GM12865 (cell line): ENCODE data around the gene SGF29.
A peak's percentile ranks its signal among the peaks of the same experiment; 100 is the strongest.
"Not testable (repeated sequence)": the region's sequence is repeated elsewhere in the genome, so short reads cannot be mapped to it uniquely, and the experiment has no call there.

ENCODE experiments used
- DNase-seq: peaks from one replicate; pipeline ENCODE4 v3.0.0; 2010; ENCODE audit warnings: low read depth
- H3K4me3 ChIP-seq: 2 replicates; pipeline ENCODE4 v1.5.1; 2011; ENCODE audit warnings: mild to moderate bottlenecking, low read depth, low read length, control low read depth

Gene SGF29

DNA sequence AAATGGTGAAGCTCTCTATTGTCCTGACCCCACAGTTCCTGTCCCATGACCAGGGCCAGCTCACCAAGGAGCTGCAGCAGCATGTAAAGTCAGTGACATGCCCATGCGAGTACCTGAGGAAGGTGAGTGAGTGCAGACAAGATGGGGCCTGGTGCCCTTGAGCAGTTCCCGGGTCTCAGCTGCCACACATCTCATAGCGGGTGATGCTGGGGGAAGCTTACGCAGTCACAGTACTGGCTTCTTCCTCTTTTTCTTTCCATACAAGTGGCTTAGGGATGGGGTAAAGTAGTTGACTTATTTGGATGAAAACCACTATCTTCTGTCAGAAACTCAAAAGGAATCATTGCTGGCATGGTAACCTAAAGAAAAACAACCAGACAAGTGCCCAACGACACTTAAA, 84.6 kb downstream of the SGF29 start:
- H3K4me3 ChIP-seq, DNase-seq: not testable (repeated sequence)

DNA sequence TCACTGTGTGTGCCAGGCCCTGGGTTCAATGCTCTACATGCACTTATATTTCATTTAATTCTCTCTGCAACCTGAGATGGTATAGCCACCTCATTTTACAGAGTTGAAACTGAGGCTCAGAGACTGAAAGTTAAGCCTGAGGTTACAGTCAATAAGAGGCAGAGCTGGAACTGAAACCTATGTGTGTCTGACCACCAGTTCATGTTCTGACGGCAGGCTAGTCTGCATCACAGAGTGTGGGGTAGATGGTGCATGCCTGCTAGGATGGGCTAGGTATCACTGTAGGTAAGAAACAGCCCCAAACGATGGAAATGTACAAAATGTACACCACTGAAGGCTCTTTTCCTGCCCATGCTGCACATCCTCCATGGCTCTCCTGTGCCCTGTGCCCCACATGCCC, 86.2 kb downstream of the SGF29 start:
- DNase-seq = peak; percentile 72
- not testable (repeated sequence) for H3K4me3 ChIP-seq
